CD4-positive, alpha-beta T cell treated with Interleukin-17A for 4 hours (primary cell): Measurements from ENCODE around the gene CNTNAP5.

ENCODE experiments used
- DNase-seq: peaks from one replicate; pipeline ENCODE4 v3.0.0-alpha.2; 2020; ENCODE audit warnings: mixed read lengths

The CNTNAP5 gene

DNA sequence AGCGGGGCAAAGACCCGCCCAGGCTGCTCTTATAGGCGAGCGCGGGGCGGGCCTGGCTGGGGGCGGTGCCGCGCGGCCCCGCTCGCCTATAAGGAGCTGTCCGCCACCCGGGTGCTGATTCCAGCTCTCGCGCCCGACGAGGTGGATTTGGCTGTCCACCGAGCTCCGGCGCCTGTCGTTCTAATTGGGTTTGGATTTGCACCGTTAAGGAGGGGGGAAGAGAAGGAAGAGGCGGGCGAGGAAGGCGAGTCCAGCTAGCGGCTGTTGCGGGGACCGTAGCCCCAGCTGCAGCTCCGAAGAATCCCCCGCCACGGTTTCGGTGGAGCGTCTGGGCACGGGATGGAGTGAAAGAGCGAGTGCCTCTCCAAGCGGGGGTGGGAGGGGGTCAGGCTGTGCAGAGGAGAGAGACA, at the start of gene CNTNAP5:
Gene CNTNAP5, plus strand, starts transcription at position 117 of the 410 bp plus-strand sequence. CDS start 364 bp downstream, outside the sequence.
- DNase-seq, result no peak

GRCh38 chr2:123976054-123976648, 48.9 kb upstream of the CNTNAP5 start:
- no peak for DNase-seq

GRCh38 chr2:123993728-123994323, 31.3 kb upstream of the CNTNAP5 start:
- DNase-seq, result peak; percentile 6

DNA sequence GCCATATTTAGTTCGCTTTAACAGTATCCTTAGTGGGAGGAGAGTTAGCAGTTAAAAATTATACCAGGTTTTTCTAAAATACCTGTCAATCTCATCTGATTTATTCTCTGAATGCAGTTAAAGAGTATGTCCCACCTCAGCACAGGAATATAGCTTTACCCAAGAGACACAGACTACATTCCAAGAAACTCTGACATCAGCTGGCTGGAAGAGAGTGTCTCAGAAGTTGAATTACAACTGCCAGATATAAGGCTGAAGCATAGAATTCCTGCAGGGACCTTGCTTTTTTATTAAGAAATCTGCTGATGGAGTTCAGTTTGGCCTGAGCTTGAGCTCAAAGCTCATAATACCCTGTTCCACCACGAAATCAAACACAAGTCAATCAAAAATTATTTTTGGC, 25.4 kb upstream of the CNTNAP5 start:
- no peak for DNase-seq

GRCh38 chr2:124001696-124002430, 23.2 kb upstream of the CNTNAP5 start:
- DNase-seq, result no peak

DNA sequence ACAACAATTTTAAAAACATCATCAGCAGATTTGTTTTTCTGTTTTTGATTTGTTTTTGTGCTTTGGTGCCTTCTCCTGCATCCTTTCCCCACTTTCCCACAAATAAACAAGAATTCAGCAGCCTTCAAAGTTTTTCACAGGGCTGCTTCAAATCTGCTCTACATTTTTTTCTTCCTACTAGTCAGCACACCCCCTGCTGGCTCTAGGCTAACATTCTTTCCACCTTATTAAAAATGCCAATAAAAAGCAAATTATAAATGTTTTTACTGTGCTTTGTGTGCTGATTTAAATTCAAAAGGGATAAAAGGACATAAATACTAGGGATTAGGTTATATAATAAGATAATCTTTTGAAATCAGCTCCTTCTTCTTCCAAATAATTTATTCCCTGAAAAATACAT, 6.2 kb upstream of the CNTNAP5 start:
- DNase-seq, result no peak

- no peak for DNase-seq
These were observed 421 bp upstream of the CNTNAP5 start for GRCh38 chr2:124024561-124025170.

- no peak for DNase-seq
These were observed 876 bp downstream of the CNTNAP5 start for GRCh38 chr2:124025891-124026434.

DNA sequence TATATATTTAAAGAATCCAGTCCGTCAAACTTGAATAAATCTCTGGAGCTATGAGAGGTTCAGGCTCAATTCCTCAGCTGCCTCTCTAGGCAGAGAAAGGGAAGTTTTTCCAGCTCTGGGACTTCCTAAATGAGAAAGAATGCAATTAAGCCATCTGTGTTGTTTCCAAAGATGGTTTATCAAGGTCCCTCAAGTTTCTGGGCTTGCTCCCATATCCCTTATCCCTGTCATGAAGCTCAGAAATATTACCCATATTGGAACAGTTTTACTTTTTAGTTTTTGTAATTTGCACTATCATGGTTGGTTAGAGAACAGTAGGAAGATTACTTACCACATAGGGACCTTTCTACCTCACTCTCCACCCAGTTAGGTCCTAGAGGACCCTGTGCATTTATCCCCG, 1.4 kb downstream of the CNTNAP5 start:
- DNase-seq, result no peak

DNA sequence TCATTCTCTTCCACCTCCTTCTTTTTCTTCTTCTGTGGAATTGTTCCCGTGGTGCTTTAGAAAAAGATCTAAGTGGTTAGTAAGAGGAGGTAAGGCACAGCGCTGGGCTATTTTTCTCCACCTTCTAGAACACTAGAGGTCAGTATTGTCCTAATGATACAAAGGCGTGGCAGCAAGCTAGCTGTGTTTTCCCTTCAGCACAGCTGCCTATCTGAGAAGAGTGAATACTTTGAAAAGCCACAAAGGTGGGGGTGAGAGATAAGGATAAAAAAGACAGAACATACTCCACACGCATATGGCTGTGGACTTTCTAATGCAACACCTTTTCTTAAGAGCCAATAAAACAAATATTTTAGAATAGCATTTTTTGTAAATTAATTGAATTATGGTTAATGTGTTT, 2.1 kb downstream of the CNTNAP5 start:
- no peak for DNase-seq

DNA sequence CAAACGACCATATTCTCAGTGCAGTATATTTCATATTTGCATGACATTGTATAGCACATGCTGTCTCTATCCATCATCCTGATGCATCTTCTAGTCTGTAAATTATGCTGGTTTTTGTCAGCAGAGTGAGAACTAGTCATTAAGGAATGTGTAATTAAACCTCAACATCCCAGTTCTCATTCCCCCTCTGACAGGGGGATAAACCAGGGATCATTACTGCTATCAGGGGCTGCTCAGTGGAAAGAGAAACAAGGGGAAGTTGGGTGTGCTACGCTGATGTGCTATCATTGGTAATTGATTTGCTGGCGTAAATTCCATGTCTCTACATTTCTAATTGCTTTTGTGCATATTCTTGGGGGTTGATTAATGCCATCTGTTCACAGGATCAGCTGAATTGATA, 7.7 kb downstream of the CNTNAP5 start:
- DNase-seq, result no peak

- DNase-seq, result no peak
These were observed 9.2 kb downstream of the CNTNAP5 start for GRCh38 chr2:124034265-124034664.

DNA sequence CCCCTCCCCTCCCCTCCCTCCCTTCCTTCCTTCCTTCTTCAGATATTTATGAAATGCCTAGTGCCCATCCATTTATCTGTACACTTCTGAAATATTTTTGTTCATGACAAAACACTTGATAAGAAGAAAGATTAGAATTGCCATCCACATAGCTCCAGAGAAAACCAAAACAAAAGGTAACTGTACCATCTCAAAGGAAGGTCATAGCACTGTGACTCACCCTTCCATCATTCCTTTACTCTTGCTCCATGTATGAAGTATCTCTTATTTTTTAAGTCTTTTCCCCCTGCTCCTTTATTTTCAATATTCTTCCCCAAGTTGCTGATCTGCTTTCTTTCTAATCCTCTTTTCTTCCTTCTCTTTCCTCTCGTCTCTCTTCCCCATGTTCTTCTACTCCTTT, 9.9 kb downstream of the CNTNAP5 start:
- DNase-seq, result no peak

- no peak for DNase-seq
These were observed 13.9 kb downstream of the CNTNAP5 start for GRCh38 chr2:124039032-124039431.

DNA sequence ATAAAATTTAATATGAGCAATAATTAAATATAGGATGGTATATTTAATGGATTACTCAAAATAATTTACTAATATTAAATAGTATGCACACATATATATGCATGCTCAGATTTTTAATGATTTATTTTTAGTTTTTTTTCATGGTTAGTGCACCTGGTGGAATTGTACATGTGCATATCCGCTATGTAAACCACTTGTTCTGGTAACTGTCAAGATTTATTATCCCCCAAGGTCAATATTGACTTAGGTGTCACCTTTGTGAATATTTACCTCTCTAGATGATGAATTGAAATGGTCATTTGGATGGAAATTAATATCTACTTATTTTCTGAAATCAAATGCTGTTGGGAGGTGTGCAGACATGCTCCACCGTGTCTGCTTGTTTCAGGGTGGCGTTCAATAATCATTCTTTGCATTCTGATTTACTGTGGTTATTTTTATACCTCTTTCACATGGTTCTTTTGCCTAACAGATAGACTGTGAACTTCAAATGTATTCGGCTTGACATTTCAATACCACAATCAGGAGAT, 14.7 kb downstream of the CNTNAP5 start:
- DNase-seq, result no peak

- no peak for DNase-seq
These were observed 20.8 kb downstream of the CNTNAP5 start for GRCh38 chr2:124045894-124046293.

DNA sequence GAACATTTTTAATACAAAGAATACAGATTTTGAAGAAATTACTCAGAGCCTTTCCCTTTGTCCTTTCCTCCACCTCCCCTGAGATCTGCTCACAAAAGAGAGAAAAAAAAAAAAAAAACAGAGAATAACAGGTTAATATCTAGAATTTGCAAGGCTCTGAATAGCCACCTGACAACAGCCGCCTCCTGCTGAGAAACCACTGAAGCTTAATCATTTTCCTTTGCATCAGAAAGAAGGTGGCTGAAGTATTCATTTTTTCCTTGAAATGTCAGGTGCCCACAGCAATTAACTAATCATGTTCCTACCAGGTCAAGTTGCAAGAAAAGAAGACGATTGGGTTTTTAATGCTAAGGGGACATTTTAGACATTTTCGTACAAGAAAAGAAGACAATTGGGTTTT, 21.2 kb downstream of the CNTNAP5 start:
- no peak for DNase-seq

DNA sequence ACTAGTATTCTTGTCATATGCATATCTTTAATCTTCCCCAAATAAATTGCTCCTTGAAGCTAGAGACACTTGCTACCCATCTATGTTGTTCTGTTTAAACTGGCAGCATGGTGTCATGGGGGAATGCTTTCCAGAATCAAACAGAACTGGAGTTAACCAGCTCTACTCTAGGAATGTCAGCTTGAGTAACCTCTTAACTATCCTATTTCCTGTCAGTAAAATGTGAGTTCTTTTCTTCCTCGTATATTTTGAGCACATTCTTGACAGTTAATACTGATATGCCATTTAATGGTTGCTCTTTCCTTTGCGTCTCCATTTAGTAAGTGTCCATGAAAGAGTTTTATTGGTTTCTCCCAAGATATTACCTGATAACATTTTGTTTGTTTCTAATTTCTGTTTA, 23.0 kb downstream of the CNTNAP5 start:
- DNase-seq, result no peak

DNA sequence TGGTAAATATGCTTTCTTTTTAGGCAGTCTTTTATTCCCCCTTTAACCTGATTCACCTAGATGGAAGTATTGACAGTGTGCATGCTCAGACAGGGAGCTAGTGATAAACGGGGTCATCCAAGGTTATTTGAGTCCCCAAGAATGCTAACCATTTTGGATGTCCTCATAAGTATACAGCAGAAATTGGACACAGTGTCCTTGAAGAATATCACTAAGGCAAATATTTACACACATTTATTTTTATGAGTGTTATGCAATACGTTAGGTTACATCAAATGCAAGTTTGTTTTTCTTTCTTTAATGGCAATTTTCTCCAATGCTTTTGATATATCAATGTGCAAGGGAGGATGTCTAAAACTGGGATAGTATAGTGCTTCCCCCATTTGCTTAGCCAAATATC, 23.6 kb downstream of the CNTNAP5 start:
- no peak for DNase-seq

DNA sequence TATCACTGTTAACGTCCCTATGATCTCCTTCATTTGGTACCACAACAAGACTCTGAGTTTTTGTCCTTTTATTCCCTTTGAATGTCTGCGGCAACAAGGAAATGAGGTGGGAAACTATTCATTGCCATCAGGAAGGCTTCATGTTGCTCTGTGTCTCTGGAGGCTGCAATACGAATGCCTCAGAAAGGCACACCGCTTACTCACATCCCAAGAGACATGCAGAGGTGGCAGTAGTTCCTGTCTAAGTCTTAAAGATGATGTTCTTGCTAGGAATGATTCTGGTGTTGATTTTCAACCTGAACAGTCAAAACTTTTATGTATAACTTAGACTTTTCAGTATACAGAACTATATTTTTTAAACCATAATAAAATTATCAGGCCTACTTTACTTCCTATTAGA, 24.0 kb downstream of the CNTNAP5 start:
- no peak for DNase-seq

DNA sequence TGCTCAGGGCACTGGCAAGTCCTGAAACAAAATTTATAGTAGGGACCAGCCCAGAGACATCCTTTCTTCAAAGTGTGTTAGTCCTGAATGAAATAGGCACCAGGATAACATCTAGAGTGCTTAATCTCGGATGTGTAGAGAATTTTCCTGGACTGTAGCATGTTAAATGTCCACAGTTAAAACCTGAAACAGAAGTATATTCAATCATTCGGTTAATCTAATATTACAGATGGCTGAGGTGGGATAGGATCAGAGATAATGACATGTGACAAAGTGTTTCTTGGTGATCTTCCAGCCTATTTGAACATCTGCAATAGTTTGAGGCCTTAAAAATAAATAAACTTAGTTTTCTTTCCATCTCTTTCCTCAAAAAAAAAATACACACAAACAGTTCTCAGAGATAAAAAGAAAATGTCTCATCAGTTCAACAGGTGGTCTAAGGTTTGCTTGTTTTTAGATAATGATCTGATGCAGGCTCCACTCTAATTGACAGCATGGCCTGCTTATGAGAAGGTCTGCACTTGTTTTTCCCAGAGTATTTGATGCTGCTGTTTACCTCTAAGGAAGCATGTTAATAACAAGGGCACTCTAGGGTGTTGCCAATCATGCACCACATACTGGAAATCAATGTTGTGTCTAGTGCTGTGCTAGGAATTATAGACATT, 25.9 kb downstream of the CNTNAP5 start:
- no peak for DNase-seq

DNA sequence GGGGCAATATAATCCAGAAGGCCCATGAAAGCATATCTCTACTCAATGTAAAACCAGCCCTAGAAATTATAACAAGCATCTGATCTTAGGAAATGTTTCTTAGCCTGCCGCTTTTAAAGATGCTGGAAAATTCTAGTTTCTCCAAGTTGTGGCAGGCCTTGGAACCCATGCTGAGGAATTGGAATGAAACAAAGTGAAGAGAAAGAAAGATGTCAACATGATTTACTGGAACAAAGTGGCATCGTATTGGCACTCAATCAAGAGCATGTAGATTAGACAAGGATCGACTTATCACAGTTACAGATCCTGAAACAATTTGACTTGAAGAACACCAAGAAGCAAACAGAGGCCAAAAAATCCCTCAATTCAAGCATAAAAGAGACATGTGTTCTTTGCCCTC, 28.7 kb downstream of the CNTNAP5 start:
- DNase-seq, result no peak

GRCh38 chr2:124063596-124063995, 38.5 kb downstream of the CNTNAP5 start:
- no peak for DNase-seq
